ENCODE results near the gene TUBA3D.
"Not testable (repeated sequence)": the region's sequence is repeated elsewhere in the genome, so short reads cannot be mapped to it uniquely, and the experiment has no call there.

Gene TUBA3D

GRCh38 chr2:131516011-131516410 lies 40.1 kb downstream of the TUBA3D start:
- TF ChIP-seq JUND (IDR thresholded peaks at IDR 0.05; ENCODE audit: low read depth) = no peak
- DNase-seq (ENCODE audit: low read depth in 1 of 2, low spot score in 1 of 2) = no peak
- in situ Hi-C loops (cut with HindIII; ENCODE audit: low pct_unique_long_range_greater_than_20kb, low sequenced_read_pairs) = no loop called here

GRCh38 chr2:131516621-131517020 lies 40.7 kb downstream of the TUBA3D start:
- in situ Hi-C loops (cut with HindIII; ENCODE audit: low pct_unique_long_range_greater_than_20kb, low sequenced_read_pairs); DNase-seq (ENCODE audit: low read depth in 1 of 2, low spot score in 1 of 2): not testable (repeated sequence)

- in situ Hi-C loops (cut with HindIII; ENCODE audit: low pct_unique_long_range_greater_than_20kb, low sequenced_read_pairs) = no loop called here
- TF ChIP-seq JUND (IDR thresholded peaks at IDR 0.05; ENCODE audit: low read depth) = no peak
- DNase-seq (ENCODE audit: low read depth in 1 of 2, low spot score in 1 of 2) = no peak
These were observed 41.4 kb downstream of the TUBA3D start for GRCh38 chr2:131517106-131517831.

- in situ Hi-C loops (cut with HindIII; ENCODE audit: low pct_unique_long_range_greater_than_20kb, low sequenced_read_pairs); DNase-seq (ENCODE audit: low read depth in 1 of 2, low spot score in 1 of 2): not testable (repeated sequence)
These were observed 41.9 kb downstream of the TUBA3D start for GRCh38 chr2:131517856-131518255.

- DNase-seq (ENCODE audit: low read depth in 1 of 2, low spot score in 1 of 2); in situ Hi-C loops (cut with HindIII; ENCODE audit: low pct_unique_long_range_greater_than_20kb, low sequenced_read_pairs): not testable (repeated sequence)
These were observed 42.6 kb downstream of the TUBA3D start for GRCh38 chr2:131518531-131518930.

- in situ Hi-C loops (cut with HindIII; ENCODE audit: low pct_unique_long_range_greater_than_20kb, low sequenced_read_pairs) = no loop called here
These were observed 43.5 kb downstream of the TUBA3D start for GRCh38 chr2:131519466-131519865.

GRCh38 chr2:131519871-131520470 lies 44.1 kb downstream of the TUBA3D start:
- in situ Hi-C loops (cut with HindIII; ENCODE audit: low pct_unique_long_range_greater_than_20kb, low sequenced_read_pairs); DNase-seq (ENCODE audit: low read depth in 1 of 2, low spot score in 1 of 2): not testable (repeated sequence)

More at GRCh38 chr2:131519466-131519865, 43.5 kb downstream of the TUBA3D start:
- TF ChIP-seq JUND (IDR thresholded peaks at IDR 0.05; ENCODE audit: low read depth) = no peak
- DNase-seq (ENCODE audit: low read depth in 1 of 2, low spot score in 1 of 2) = no peak

GRCh38 chr2:131520526-131520925 lies 44.6 kb downstream of the TUBA3D start:
- in situ Hi-C loops (cut with HindIII; ENCODE audit: low pct_unique_long_range_greater_than_20kb, low sequenced_read_pairs) = no loop called here
- no peak for TF ChIP-seq JUND (IDR thresholded peaks at IDR 0.05; ENCODE audit: low read depth)
- no peak for DNase-seq (ENCODE audit: low read depth in 1 of 2, low spot score in 1 of 2)

- in situ Hi-C loops (cut with HindIII; ENCODE audit: low pct_unique_long_range_greater_than_20kb, low sequenced_read_pairs); DNase-seq (ENCODE audit: low read depth in 1 of 2, low spot score in 1 of 2): not testable (repeated sequence)
These were observed 45.6 kb downstream of the TUBA3D start for GRCh38 chr2:131521524-131521923.

- no peak for TF ChIP-seq JUND (IDR thresholded peaks at IDR 0.05; ENCODE audit: low read depth)
- in situ Hi-C loops (cut with HindIII; ENCODE audit: low pct_unique_long_range_greater_than_20kb, low sequenced_read_pairs) = no loop called here
- DNase-seq (ENCODE audit: low read depth in 1 of 2, low spot score in 1 of 2) = no peak
These were observed 46.3 kb downstream of the TUBA3D start for GRCh38 chr2:131521961-131522781.

GRCh38 chr2:131525256-131525655 lies 49.3 kb downstream of the TUBA3D start:
- in situ Hi-C loops (cut with HindIII; ENCODE audit: low pct_unique_long_range_greater_than_20kb, low sequenced_read_pairs); DNase-seq (ENCODE audit: low read depth in 1 of 2, low spot score in 1 of 2): not testable (repeated sequence)

- in situ Hi-C loops (cut with HindIII; ENCODE audit: low pct_unique_long_range_greater_than_20kb, low sequenced_read_pairs) = not testable (repeated sequence)
- DNase-seq (ENCODE audit: low read depth in 1 of 2, low spot score in 1 of 2) = peak in 1 of 2 experiments; percentile 59
These were observed 51.4 kb downstream of the TUBA3D start, which contains the start of gene CCDC74A for GRCh38 chr2:131527131-131528001. Gene CCDC74A, plus strand, starts transcription at chr2:131527888. Its CDS starts 83 bp downstream, at chr2:131527971.

GRCh38 chr2:131528981-131529863 lies 53.3 kb downstream of the TUBA3D start:
- DNase-seq (ENCODE audit: low read depth in 1 of 2, low spot score in 1 of 2); in situ Hi-C loops (cut with HindIII; ENCODE audit: low pct_unique_long_range_greater_than_20kb, low sequenced_read_pairs): not testable (repeated sequence)

- in situ Hi-C loops (cut with HindIII; ENCODE audit: low pct_unique_long_range_greater_than_20kb, low sequenced_read_pairs); DNase-seq (ENCODE audit: low read depth in 1 of 2, low spot score in 1 of 2): not testable (repeated sequence)
These were observed 54.0 kb downstream of the TUBA3D start for GRCh38 chr2:131529864-131530445.

GRCh38 chr2:131530626-131531344 lies 54.9 kb downstream of the TUBA3D start:
- DNase-seq (ENCODE audit: low read depth in 1 of 2, low spot score in 1 of 2); in situ Hi-C loops (cut with HindIII; ENCODE audit: low pct_unique_long_range_greater_than_20kb, low sequenced_read_pairs): not testable (repeated sequence)
